Stomach (tissue), 9 donors: ENCODE results near the gene IL6. TPM values are rescaled to one million over a fixed set of nuclear protein-coding genes. Genes with fewer than 3 reads are reported as not detected.

Experiments
- DNase-seq, 2 donors: peaks; one replicate each; pipeline versions ENCODE4 v3.0.0 to v3.0.0-alpha.2; 2013 to 2019
- H3K27ac ChIP-seq, 5 donors: fragments of 200-600 bp in 4 of 5; sonication (generic) in 4 of 5; one replicate each; pipeline ENCODE4 v1.5.1; 2013 to 2019; ENCODE audit warnings: mild to moderate bottlenecking in 1 of 5, moderate library complexity in 1 of 5
- H3K27me3 ChIP-seq, 3 donors: fragments of 200-600 bp; sonication (generic); one replicate each; pipeline ENCODE4 v1.5.1; 2017 to 2019; ENCODE audit warnings: mixed run types in 1 of 3
- H3K36me3 ChIP-seq, 4 donors: fragments of 200-600 bp; sonication (generic); 1 replicate in 3 of 4; 2 replicates in 1 of 4; pipeline ENCODE4 v1.5.1; 2016 to 2019
- H3K4me1 ChIP-seq, 4 donors: fragments of 200-600 bp; sonication (generic); one replicate each; pipeline ENCODE4 v1.5.1; 2016 to 2019
- H3K4me3 ChIP-seq, 4 donors: fragments of 200-600 bp; sonication (generic) in 3 of 4; one replicate each; pipeline ENCODE4 v1.5.1; 2016 to 2019; ENCODE audit warnings: mild to moderate bottlenecking in 1 of 4
- H3K9me3 ChIP-seq, 4 donors: fragments of 200-600 bp; sonication (generic); one replicate each; pipeline ENCODE4 v1.5.1; 2016 to 2019
- CTCF ChIP-seq, 7 experiments: fragments of 450-650 bp in 4 of 7; fragments of 200-600 bp in 3 of 7; sonication (generic) in 3 of 7; IDR thresholded peaks; one replicate each; pipeline ENCODE4 v1.5.1; 2016 to 2019; ENCODE audit warnings: antibody characterized with exemption in 7 of 7, control low read depth in 2 of 7, mild to moderate bottlenecking in 1 of 7
- EP300 ChIP-seq: sonication (generic); formaldehyde crosslinking; IDR thresholded peaks from one replicate; pipeline ENCODE4 v1.6.1; 2017; ENCODE audit warnings: antibody characterized with exemption
- POLR2A ChIP-seq, 4 donors: fragments of 450-650 bp; IDR thresholded peaks; one replicate each; pipeline ENCODE4 v1.6.1; 2016; ENCODE audit warnings: antibody characterized with exemption in 4 of 4, control low read depth in 2 of 4, mild to moderate bottlenecking in 1 of 4, moderate library complexity in 1 of 4
- POLR2AphosphoS5 ChIP-seq, 3 donors: sonication (generic); formaldehyde crosslinking; IDR thresholded peaks; one replicate each; pipeline ENCODE4 v1.6.1; 2016; ENCODE audit warnings: antibody characterized with exemption in 3 of 3
- WGBS, 5 donors: extraction: QIAGEN DNeasy Blood & Tissue Kit in 3 of 5; methylation state at CpG; one replicate each; pipeline versions ENCODE4 v1.1.5 to v1.1.7; 2013 to 2018; 5-methylcytosine and 5-hydroxymethylcytosine counted together
- intact Hi-C: fragments of 100-400 bp; cut with DNase I; formaldehyde crosslinking; loops from one replicate; pipeline ENCODE4 v1.15.1; 2023; ENCODE audit warnings: low total_unique reads
- polyA plus RNA-seq, 3 donors: library from polyadenylated mRNA; stranded (reverse); fragments of 200-250 nt; gene quantifications; one replicate each; pipeline ENCODE4 v1.2.3, GENCODE V29; 2013
- total RNA-seq, 5 donors: library from RNA; depleted of rRNA; stranded (reverse); fragments of >200 nt; gene quantifications; one replicate each; pipeline versions ENCODE4 v1.1.0 to v1.2.3, GENCODE V29; 2014 to 2016
- donor health status: healthy with polysubstance abuse.
- donor health status: Bipolar disorder and iron deficiency.
- donor health status: healthy.

Gene IL6
- total and polyA plus RNA-seq, 8 donors: 0.95 to 9.2 (median 3.1) TPM; not detected in 5

GRCh38 chr7:22733761-22734160 is 6.8 kb downstream of the IL6 start:
- Histone ChIP-seq H3K9me3 (peaks cover 0 to 6% (median 2%) of the 10 kb centered on the region in 4 donors), H3K27ac (no peak overlapping the region), H3K4me1 (peaks cover 0 to 6% (median 3%) of the 10 kb centered on the region in 4 donors), H3K4me3 (no peak overlapping the region), H3K27me3 (no peaks in the 10 kb centered on the region), H3K36me3 (no peaks in the 10 kb centered on the region)
- intact Hi-C loops: no loop called here
- TF ChIP-seq CTCF (IDR thresholded peaks at IDR 0.05) (no peak), POLR2A (IDR thresholded peaks at IDR 0.05) (no peak), EP300 (no peak), POLR2AphosphoS5 (IDR thresholded peaks at IDR 0.05) (no peak)
- no peak for DNase-seq
- WGBS, 5 donors: 60 to 77% (median 75%) methylated on average over 6 of the region's 6 CpGs

GRCh38 chr7:22743014-22743413 is 16.0 kb downstream of the IL6 start:
- TF ChIP-seq POLR2AphosphoS5 (IDR thresholded peaks at IDR 0.05) (no peak), POLR2A (IDR thresholded peaks at IDR 0.05) (no peak), EP300 (no peak), CTCF (IDR thresholded peaks at IDR 0.05) (no peak)
- WGBS, 5 donors: 77 to 93% (median 90%) methylated on average over 4 of the region's 4 CpGs

GRCh38 chr7:22751341-22751740 is 24.3 kb downstream of the IL6 start:
- H3K36me3 ChIP-seq: no peaks in the 10 kb centered on the region
- H3K9me3 ChIP-seq: no peaks in the 10 kb centered on the region
- intact Hi-C loops: no loop called here
- no peak for TF ChIP-seq POLR2A (IDR thresholded peaks at IDR 0.05)
- TF ChIP-seq CTCF (IDR thresholded peaks at IDR 0.05): no peak
- TF ChIP-seq POLR2AphosphoS5 (IDR thresholded peaks at IDR 0.05): no peak
- no peak for TF ChIP-seq EP300
- DNase-seq: no peak
- H3K4me1 ChIP-seq: no peaks in the 10 kb centered on the region
- H3K27me3 ChIP-seq: no peaks in the 10 kb centered on the region
- 0 to 90% (median 39%) methylated on average over 1 of the region's 1 CpG for WGBS, 5 donors
- H3K4me3 ChIP-seq: no peak overlapping the region
- H3K27ac ChIP-seq: no peak overlapping the region

More at GRCh38 chr7:22743014-22743413, 16.0 kb downstream of the IL6 start:
- Histone ChIP-seq H3K36me3 (no peaks in the 10 kb centered on the region), H3K9me3 (no peaks in the 10 kb centered on the region), H3K4me3 (no peak overlapping the region), H3K27ac (no peak overlapping the region), H3K4me1 (no peaks in the 10 kb centered on the region), H3K27me3 (no peaks in the 10 kb centered on the region)
- intact Hi-C loops: no loop called here
- DNase-seq: no peak

GRCh38 chr7:22757338-22757994 is 30.5 kb downstream of the IL6 start:
- intact Hi-C loops: no loop called here
- H3K9me3 ChIP-seq: peaks cover 0 to 8% (median 3%) of the 10 kb centered on the region in 4 donors
- no peak overlapping the region for H3K4me3 ChIP-seq
- TF ChIP-seq CTCF (IDR thresholded peaks at IDR 0.05) (no peak), EP300 (no peak), POLR2A (IDR thresholded peaks at IDR 0.05) (no peak), POLR2AphosphoS5 (IDR thresholded peaks at IDR 0.05) (no peak)
- 25 to 41% (median 38%) methylated on average over 1 of the region's 1 CpG for WGBS, 5 donors
- peaks cover 0 to 8% (median 0%) of the 10 kb centered on the region in 3 donors for H3K27me3 ChIP-seq
- no peak overlapping the region for H3K27ac ChIP-seq
- no peaks in the 10 kb centered on the region for H3K36me3 ChIP-seq
- DNase-seq: no peak
- no peaks in the 10 kb centered on the region for H3K4me1 ChIP-seq
